GM19240 (cell line): ENCODE measurements around the gene FOXD4L6.
"Not testable (repeated sequence)": the region's sequence is repeated elsewhere in the genome, so short reads cannot be mapped to it uniquely, and the experiment has no call there.

Experiments used
- DNase-seq: peaks from one replicate; pipeline ENCODE4 v3.0.0; 2011; ENCODE audit warnings: low spot score; ENCODE audit not compliant: insufficient read length

FOXD4L6 gene

DNA sequence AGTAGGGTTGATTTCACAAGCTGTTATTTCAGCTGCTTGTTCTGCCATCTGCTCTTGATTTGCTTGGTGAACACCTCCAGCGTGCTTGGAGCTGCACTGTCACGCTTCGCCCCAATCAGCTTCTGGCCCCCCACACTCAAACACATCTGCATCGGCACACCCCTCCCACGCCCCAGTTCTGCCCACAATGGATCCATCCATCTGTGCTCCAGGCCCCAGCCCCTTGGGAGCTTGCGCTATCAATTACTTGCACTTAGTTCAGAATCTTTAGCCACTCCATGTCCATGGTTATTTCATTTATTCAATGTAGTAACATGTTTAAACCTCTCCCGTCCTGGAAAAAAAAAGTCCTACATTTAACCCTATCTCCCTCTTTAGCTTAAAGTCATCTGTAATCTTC, 28.0 kb downstream of the FOXD4L6 start:
- not testable (repeated sequence) for DNase-seq

DNA sequence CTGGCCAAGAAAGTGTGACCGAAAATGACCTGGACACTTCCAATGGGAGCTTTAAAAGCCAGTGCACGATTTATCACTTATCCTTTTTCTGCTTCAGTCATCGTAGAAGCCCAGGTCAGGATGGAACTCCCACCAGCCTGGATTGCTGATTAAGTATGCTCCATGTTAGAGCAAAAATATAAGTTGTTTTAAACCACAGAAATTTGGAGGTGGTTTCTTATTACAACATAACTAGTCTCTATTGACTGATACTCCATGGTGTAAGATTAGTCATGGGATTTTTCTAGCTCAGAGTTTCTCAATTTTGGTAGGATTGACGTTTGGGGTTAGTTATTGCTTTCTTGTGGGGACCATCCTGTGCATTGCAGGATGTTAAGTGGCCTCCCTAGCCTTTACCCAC, 29.7 kb downstream of the FOXD4L6 start:
- DNase-seq = not testable (repeated sequence)

DNA sequence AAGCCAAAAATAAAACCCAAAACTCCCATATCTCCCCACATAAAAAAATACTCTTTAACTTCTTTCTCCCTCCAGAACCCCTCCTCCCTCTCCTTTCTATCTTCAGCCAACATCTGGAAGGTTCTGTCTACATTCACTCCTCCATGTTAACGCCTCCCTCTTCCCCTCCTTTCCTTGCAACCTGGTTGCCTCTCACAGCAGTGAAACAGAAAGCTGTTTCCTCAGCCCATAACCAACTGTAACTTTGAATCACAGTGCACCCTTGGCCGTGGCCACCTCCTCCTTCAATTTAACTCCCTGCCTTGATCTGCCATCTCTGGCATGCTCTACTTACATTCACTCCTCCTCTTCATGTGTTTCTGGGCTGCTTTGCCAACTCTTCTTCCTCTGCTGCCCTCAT, 33.4 kb downstream of the FOXD4L6 start:
- not testable (repeated sequence) for DNase-seq

DNA sequence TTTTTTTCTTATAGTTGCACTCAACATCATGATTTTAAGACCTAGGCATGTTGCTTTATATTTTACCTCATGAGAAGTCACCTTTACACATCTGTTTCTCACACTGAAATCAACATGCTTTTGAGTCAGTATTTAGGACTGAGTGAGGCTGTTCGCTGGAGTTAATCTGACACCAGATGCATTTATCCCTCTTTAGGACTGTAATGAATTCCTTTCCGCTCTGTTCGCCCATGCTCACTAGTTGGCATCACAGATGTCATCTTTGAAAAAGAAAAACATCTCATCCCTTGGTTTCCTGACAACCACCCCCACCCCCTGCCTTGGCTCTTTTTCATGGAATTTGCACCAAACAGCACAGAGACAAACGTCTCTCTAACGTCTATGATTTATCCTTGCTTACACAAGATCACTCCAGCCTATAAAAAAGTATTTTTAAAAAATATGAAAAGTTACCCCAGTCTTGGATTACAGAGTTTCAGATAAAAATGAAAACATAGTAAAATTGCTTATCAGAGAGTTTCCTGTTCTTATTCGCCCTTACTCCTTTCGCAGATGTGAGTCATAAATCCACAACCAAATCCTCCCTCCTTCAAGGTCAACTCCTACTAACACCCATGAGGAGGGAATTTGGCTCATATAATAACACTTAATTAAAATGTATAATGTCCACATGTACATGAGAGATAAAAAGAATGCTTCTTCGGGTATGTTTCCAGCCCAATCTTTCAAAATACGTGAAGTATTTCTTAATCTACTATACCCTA, 34.3 kb downstream of the FOXD4L6 start:
- not testable (repeated sequence) for DNase-seq

DNA sequence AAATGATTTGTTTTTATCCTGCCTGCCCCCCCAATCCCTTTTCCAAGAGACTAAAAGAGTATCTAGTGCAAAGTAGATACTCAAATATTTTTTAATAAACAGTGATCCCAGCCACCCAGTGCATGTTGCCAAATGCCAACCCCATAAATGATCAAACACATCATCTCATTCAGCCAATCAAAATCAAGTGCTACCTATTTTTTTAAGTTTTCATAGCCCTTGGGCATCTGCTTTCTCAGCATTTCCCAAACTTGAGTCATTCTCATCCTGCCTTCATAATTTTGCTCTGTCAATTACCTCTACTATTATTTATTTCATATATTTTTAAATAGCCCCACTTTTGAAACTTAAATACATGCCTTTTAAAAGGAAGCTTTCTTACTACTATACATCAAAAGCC, 37.6 kb downstream of the FOXD4L6 start:
- not testable (repeated sequence) for DNase-seq

DNA sequence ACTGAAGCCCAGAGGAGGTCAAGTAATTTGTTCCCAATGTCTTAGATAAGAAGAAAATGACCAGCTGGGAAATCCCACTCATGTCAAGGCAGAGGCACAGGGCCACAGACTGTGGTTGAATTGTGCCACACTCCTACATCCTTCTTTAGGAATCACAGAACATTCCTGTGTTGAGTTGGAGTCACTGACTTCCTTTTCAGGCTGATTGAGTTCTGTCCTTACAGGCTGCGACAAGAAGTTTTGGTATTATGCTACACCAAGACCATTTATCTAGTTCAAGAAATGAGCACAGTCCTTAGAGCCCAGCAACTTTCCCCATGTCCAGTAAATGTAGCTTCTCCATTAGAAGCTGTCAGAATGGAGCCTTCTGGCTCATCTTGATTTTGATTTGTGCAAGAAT, 38.1 kb downstream of the FOXD4L6 start:
- not testable (repeated sequence) for DNase-seq

DNA sequence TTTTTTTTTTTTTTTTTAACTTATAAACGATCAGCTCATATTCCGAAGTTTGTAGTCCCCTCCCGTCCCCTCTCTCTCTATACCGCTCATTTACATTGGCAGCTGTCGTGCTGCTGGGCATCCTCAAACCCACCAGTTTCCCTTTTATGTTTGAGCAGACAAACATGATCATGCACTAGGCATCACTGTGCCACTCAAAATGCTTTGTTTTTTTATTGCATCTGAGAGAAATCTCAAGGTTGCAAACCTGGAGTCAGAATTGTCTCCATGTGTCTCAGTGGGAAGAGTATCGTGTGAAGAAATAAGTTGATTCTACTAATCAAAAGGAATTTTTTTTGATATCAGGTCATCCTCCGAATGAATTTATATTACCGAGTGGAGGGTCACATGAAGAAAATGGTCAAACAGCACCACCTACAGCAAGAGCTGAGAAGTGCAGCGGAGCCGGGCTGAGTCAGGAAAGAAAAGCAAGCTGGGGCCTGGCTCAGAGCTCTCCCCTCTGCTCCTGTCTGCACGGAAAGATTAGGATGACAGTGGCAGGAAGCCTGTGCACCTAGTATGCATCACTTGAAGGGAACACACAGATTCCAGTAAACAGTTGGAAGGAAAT, 39.9 kb downstream of the FOXD4L6 start:
- DNase-seq = not testable (repeated sequence)

DNA sequence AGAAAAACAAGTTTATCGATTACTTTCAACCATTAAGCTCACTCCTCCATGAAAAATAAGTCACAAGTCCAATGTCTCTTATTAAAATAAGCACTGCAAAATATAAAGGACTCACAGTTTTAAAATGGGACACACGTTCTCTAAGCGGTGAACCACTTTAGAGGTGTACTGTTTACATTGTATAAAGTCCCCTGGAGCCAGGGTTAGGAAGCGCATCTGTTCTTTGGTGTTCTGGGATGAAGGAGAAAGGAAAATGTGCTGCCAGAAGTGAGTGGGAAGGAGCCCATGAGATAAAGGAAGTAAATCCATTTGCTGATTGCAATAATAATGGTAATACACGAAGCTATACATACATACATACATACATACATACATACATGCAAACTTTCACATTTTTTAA, 40.6 kb downstream of the FOXD4L6 start:
- not testable (repeated sequence) for DNase-seq

DNA sequence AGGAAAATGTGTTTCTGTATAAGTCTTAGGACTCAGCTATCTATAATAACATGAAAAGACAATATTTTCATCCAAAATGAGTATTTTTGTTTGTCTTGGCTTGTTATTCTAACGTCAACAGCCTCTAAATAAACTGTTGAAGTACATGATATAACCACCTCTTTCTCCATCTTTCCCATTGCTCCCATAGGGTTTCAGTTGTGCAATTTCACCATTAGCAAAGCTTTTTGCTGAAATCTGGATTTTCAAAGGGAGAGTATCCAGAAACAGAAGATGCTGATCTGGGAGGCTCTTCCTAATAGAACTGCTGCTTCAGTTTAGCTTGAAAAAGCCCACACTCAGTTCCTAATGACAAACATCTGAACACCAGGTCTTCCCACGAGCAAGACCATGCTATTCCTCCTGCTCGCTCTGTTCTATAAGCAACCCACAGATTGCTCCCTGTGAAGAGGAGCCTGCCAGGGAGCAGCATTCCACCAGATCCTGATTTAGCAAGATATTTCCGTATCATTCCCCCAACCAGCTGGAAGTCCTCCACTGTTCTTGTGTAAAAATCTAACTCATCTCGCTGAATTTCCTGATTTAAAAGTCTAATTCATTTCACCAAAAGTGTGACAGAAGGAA, 41.2 kb downstream of the FOXD4L6 start:
- DNase-seq = not testable (repeated sequence)

DNA sequence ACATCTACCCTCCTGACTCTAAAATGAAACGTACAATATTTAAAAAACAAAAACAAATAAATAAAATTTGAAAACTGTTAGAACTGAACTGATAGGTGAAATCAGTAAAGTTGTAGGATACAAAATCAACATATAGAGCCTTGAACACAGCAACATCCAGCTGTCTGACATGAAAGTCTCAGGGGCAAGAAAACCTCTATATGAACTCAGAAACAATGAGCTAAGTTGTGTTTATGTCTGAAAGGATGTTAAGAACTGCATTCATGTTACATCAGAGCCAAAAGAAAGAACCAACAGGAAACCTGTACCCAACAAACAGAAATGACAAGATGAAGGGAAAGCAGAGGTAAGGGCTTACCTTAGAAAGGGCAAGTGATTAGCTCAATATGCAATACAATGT, 41.8 kb downstream of the FOXD4L6 start:
- DNase-seq = not testable (repeated sequence)

DNA sequence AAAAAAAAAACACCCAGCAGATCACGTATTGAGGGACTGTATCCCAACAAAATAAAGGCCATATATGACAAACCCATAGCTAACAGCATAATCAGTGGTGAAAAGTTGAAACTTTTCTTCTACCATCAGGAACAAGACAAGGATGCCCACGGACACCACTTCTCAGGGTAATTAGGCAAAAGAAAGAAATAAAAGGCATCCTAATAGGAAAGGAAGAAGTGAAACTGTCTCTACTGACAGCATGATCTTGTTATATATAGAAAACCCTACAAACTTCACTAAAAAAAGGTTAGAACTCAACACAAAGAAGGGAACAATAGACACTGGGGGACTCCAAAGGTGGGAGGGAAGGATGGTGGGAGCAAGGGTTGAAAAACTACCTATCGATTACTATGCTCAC, 42.3 kb downstream of the FOXD4L6 start:
- DNase-seq = not testable (repeated sequence)

DNA sequence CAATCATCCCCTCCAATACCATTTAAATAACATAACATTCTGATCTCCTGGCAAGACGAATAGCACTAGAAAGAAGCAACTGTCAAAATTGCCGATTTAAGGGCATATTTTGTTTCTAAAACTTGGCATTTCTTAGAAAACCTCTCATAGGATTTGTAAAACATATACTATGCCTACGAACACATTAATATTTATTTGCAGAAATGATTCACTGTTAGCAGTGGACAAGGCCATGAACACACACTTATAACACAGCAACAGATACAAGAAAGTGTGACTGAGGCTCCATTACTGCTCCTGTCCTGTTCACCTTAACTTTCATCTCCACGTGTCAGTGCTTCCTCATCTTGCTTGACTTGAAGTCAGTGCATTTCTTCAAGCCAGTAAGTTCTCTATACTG, 46.1 kb downstream of the FOXD4L6 start:
- DNase-seq = not testable (repeated sequence)

DNA sequence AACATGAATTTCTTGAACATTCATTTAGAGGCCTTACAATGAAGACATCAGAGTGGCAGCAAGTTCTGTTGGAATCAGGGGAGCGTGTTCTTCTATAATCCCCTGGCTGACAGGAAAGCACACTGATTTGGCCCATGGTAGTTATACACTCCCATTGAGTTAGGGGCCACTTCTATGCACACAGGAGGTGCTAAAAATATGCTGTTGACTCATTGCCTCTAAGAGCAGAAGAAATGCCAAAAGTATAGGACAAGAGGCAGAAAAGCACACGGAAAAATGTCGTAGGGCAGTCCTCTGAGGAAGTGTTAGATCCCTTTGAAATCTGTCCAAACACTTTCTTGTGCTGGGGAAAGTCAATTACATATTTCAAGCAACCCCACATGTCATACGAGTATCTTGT, 49.0 kb downstream of the FOXD4L6 start:
- not testable (repeated sequence) for DNase-seq

DNA sequence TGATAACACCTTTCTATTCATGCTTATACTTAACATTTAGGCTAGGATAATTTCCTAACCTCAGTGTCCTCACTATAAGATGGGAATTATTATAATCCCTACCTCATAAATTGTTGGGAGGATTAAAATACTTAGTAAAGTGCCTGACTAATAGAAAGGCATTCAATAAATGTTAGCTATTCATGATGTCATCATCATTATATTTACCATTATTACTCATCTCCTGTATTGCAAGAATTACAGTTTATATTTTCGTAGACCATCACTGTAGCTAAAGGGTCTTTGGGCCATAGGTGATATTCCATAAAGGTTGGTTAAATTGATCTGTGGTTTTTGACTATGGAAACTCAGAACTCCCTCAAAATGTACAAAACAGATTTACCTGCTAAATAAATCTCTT, 50.9 kb downstream of the FOXD4L6 start:
- DNase-seq = not testable (repeated sequence)
